NCI-H1436 treated with DMSO at 0.1 percent for 48 hours (cell line): ENCODE measurements around the gene MGA.
"Not testable (repeated sequence)": the region's sequence is repeated elsewhere in the genome, so short reads cannot be mapped to it uniquely, and the experiment has no call there.

ENCODE experiments used
- DNase-seq: peaks from one replicate; lab custom pipeline; 2025; lab: John Stamatoyannopoulos, UW

MGA gene

GRCh38 chr15:41714291-41714690, 54.1 kb downstream of the MGA start:
- no peak for DNase-seq

GRCh38 chr15:41716864-41717263, 56.7 kb downstream of the MGA start:
- no peak for DNase-seq

DNA sequence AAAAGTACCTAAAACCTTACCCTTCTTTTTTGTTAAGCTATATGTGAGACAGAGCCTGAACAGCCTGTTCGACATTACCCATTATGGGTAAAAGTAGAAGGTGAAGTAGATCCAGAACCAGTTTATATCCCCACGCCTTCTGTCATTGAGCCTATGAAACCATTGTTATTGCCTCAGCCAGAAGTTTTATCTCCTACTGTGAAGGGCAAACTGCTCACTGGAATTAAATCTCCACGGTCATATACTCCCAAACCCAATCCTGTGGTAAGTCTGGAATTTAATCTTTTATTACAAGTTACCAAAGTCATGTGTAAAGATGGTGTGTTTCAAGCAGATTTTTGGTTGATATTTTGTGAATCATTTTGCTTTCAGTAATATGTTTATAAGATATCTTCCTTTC, 66.9 kb downstream of the MGA start:
- DNase-seq, result no peak

- not testable (repeated sequence) for DNase-seq
Observed at GRCh38 chr15:41728061-41728460, 67.9 kb downstream of the MGA start.

DNA sequence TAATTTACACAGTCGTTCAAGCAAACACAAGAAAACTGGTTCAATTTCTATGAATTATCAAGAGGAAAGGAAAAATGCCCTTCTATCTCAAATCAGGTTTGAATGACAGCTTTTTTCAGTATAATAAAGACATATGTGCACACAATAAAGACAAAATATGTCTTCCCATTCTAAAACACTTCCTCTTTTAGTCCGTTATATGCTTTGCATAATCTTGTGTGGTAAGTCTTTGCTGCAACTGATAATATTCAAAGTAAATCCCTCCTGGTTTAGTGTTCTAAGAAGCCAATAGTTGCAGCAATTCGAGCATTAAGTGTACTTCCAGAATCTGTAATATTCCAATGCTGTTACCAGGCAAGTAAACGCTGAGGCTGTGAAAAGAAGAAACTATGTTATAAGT, 70.3 kb downstream of the MGA start:
- DNase-seq, result no peak

DNA sequence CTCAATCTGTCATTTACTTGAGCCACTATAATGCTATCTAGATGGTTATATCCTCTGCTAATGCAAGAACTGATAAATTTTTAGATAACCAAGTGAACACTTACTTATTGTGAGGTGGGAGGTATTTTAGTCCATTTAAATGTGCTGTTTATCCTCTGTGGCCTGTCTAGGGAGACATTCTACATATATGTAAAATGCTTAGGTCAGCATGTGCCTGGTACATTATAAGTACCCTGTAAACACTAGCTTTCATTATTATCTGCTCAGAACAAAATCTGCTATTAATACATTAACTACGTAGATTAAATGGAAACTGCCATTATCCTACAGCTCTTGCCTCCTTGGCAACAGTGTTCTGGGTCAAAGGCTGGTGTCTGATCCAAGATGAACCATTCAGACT, 72.3 kb downstream of the MGA start:
- no peak for DNase-seq

DNA sequence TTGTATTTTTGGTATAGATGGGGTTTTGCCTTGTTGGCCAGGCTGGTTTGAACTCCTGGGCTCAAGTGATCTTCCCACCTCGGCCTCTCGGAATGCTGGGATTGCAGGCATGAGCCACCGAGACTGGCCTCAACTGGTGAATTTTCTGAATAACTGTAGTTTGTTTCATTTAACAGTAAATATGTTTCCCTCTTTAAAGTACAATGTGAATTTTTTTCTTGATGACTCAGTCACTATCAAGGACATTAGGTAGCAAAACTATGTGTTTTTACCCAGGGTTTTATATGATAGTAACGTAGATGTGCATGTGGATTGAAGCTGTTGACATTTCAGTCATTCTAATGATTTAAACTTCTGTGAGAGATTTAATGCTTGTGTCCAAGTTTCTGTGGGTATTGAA, 73.9 kb downstream of the MGA start:
- no peak for DNase-seq

GRCh38 chr15:41735046-41735445, 74.8 kb downstream of the MGA start:
- DNase-seq, result no peak

- DNase-seq, result not testable (repeated sequence)
Observed at GRCh38 chr15:41735492-41735891, 75.3 kb downstream of the MGA start.

GRCh38 chr15:41746802-41747201, 86.6 kb downstream of the MGA start:
- no peak for DNase-seq

- no peak for DNase-seq
Observed at GRCh38 chr15:41756198-41756597, 96.0 kb downstream of the MGA start.

- DNase-seq, result no peak
Observed at GRCh38 chr15:41772720-41773331, 112.6 kb downstream of the MGA start.

DNA sequence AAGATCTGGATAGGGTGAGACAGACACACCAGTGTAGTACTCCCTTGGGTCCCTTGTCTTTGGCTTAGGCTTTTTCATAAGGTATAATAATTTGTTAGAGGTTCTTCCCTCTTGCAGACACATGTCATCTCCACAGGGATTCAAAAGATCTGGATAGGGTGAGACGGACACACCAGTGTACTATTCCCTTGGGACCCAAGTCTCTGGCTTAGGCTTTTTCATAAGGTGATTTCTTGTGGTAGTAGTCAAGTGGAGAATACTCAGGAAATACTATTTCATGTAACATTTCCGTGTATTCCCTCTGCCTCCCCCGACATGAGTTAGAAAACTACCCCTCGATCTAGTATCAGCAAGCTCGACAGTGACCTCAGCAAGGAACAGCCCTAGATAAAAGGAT, 113.1 kb downstream of the MGA start:
- DNase-seq, result no peak

DNA sequence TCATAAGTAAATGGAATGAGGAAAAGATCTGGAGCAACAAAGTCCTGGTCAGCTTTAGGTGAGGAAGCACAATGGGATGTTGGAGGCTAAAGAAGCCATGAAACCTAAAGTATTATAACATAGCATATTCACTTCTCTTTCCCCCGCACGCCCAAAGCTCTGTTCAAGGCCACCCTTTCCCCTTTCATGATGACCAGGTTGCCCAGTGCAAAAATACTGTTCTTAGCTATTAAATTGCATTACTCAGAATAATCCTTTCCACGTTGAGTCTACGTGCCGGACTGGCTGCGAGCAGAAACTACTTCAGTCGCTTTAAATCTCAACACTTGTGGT, 113.5 kb downstream of the MGA start:
- no peak for DNase-seq

DNA sequence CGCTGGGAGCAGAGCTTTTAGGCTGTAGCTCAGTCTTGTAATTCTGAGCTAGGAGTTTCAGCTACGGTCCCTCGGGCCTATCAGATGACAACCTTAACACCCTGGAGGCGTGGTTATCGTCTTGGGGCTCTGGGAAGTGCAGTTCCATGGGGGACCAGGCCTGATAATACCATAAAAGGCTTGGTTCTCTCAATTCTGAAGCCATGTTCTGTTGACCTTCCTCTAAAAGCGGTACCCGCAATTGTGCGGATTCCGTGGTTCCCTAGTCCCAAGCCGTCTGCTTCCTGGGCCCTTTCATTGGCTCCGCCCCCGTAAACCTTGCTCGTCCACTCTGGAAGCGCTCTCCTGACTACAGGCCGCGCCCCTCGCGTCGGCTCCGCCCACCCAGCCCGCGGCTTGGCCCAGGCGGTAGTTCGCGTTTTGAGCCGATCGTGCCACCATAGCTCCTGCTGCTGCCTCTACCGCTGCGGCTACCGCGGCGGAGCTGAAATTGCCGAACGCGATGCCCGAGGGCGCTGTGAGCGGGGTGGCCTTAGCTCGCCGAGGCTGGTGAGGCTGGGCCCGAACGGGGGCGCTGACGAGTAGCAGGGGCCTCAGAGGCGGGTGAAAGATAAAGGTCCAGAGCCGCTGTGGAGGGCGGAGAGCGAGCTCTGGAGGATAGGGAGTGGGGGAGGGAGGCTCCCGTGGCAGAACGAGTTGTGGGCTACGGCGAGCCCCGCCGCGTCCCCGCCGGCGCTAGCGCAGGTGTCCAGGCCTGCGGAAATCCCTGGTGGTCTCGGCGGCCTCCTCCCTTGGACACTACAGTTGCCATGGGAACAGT, 114.1 kb downstream of the MGA start, which contains the start of gene MAPKBP1:
Gene MAPKBP1, plus strand, starts transcription at position 423 of the 820 bp plus-strand sequence. CDS start 792 bp downstream, outside the sequence.
- peak; percentile 93 for DNase-seq

DNA sequence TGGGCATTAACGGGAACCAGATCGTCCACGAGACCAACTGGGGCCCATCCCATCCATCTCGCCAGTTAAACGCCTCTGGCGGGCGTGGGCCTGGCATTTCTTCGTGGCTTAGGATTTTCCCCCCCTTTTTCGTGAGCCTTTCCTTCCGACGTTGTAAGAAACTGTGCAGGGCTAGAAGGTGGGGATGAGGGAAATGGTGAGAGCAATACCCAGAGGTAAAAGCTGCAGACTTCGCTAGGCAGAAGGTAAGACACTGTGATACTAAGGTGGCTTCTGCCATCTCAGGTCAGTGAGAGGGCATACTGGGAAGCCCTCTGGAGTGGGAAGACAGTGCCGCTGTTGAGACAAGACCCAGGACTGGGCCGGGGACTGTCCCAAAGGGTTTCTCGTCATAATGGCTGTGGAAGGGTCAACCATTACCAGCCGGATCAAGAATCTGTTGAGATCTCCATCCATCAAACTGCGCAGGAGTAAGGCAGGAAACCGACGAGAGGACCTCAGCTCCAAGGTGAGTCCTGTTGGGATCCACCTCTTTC, 114.7 kb downstream of the MGA start:
- no peak for DNase-seq

GRCh38 chr15:41775651-41776050, 115.4 kb downstream of the MGA start:
- DNase-seq, result no peak

GRCh38 chr15:41777421-41777973, 117.3 kb downstream of the MGA start:
- no peak for DNase-seq

- no peak for DNase-seq
Observed at GRCh38 chr15:41778521-41778920, 118.3 kb downstream of the MGA start.

DNA sequence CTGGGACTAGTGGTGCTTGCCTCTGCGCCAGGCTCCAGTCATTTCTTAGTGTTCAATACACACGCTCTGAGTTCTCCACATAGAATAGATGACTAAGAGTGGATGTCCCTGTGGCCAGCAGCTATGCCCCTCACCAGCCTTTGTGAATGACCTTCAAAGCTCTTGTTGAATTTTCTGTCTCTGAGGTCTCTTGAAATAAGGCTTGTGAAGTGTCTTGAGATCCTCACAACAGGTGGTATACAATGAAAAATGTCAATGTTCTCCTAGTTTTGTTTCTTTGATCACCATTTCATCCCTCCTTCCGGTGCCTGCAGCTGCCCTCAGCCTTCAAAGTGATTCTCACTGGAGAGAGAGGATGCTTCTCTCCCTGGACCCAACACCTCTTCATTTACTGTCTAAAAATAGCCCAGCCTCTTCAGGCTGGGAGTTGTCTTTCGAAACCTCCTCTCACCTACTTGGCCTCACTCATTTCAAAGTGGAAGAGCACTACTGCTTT, 119.5 kb downstream of the MGA start:
- DNase-seq, result no peak

DNA sequence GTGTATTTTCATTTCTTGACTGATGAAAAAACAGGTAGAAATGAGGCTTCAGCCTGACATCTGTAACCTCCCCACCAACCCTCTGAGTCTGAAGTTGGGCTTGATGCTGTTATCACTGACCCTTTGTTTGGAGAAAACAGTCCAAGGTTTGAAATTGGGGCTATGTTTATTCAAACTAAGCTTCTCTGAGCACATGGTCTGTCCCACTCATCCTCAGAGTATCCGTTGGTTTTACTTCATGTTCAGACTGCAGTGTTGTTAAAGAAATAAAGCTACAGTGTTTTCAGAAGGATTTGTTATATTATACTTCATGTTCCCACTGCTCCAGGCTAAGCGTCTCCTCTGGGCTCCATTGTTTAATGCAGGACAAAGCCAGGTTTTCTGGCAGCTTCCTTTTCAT, 120.1 kb downstream of the MGA start:
- DNase-seq, result no peak

GRCh38 chr15:41780727-41781126, 120.5 kb downstream of the MGA start:
- no peak for DNase-seq
